CD8-positive, alpha-beta memory T cell (primary cell): ENCODE data around the gene CPLX3. TPM values are rescaled to one million over a fixed set of nuclear protein-coding genes. Genes with fewer than 3 reads are reported as not detected.

Experiments used
- CTCF ChIA-PET: fragments of 350-600 bp; sonication (Branson Sonifier 250); formaldehyde crosslinking; loops from one replicate; lab custom pipeline; 2021; ENCODE audit warnings: antibody characterized with exemption; lab: Charles Lee
- POLR2A ChIA-PET: fragments of 350-600 bp; sonication (Branson Sonifier 250); formaldehyde crosslinking; loops from one replicate; lab custom pipeline; 2021; ENCODE audit warnings: antibody characterized with exemption; lab: Charles Lee
- DNase-seq, 5 donors: peaks; one replicate each; pipeline versions ENCODE4 v3.0.0 to v3.0.0-alpha.2; 2020 to 2022; ENCODE audit warnings: mixed read lengths in 1 of 5
- H3K27ac ChIP-seq: one replicate; pipeline ENCODE4 v1.7.0; 2013; ENCODE audit warnings: low read depth, mild to moderate bottlenecking, low read length, moderate library complexity
- H3K27me3 ChIP-seq: 2 replicates; pipeline ENCODE4 v1.7.0; 2013; ENCODE audit warnings: low read length, mild to moderate bottlenecking; ENCODE audit not compliant: insufficient read depth, poor library complexity, severe bottlenecking
- H3K36me3 ChIP-seq: 2 replicates; pipeline ENCODE4 v1.7.0; 2013; ENCODE audit warnings: mild to moderate bottlenecking, low read length, moderate library complexity; ENCODE audit not compliant: insufficient read depth
- H3K4me1 ChIP-seq: 2 replicates; pipeline ENCODE4 v1.7.0; 2013; ENCODE audit warnings: mild to moderate bottlenecking, low read length, moderate library complexity; ENCODE audit not compliant: insufficient read depth
- H3K4me3 ChIP-seq: 2 replicates; pipeline ENCODE4 v1.7.0; 2013; ENCODE audit warnings: mild to moderate bottlenecking, low read length
- H3K9me3 ChIP-seq: 2 replicates; pipeline ENCODE4 v1.7.0; 2013; ENCODE audit warnings: mild to moderate bottlenecking, low read length
- H3K27ac Mint-ChIP-seq, 8 donors: one replicate each; pipeline ENCODE4 v1.8.0; 2020 to 2021; ENCODE audit warnings: mixed read lengths in 8 of 8, mild to moderate bottlenecking in 6 of 8, inconsistent platforms in 3 of 8, moderate library complexity in 3 of 8
- H3K27me3 Mint-ChIP-seq, 2 donors: one replicate each; pipeline ENCODE4 v1.8.0; 2020 to 2021; ENCODE audit warnings: mixed read lengths in 2 of 2, mild to moderate bottlenecking in 1 of 2, moderate library complexity in 1 of 2
- H3K36me3 Mint-ChIP-seq, 3 donors: one replicate each; pipeline ENCODE4 v1.8.0; 2020 to 2021; ENCODE audit warnings: mixed read lengths in 3 of 3, inconsistent platforms in 1 of 3, mild to moderate bottlenecking in 1 of 3
- H3K4me1 Mint-ChIP-seq, 3 donors: one replicate each; pipeline ENCODE4 v1.8.0; 2020 to 2021; ENCODE audit warnings: mixed read lengths in 3 of 3, inconsistent platforms in 1 of 3, mild to moderate bottlenecking in 1 of 3
- H3K4me3 Mint-ChIP-seq, 7 donors: one replicate each; pipeline ENCODE4 v1.8.0; 2020 to 2021; ENCODE audit warnings: mixed read lengths in 7 of 7, mild to moderate bottlenecking in 6 of 7, moderate library complexity in 4 of 7, inconsistent platforms in 2 of 7
- H3K9me3 Mint-ChIP-seq, 5 donors: one replicate each; pipeline ENCODE4 v1.8.0; 2020 to 2022; ENCODE audit warnings: mixed read lengths in 5 of 5, mild to moderate bottlenecking in 3 of 5, moderate library complexity in 2 of 5, inconsistent platforms in 1 of 5
- polyA plus RNA-seq: library from polyadenylated mRNA; unstranded; fragments of 300-500 nt; fragmentation: Illumina TruSeq; gene quantifications from one replicate; pipeline ENCODE4 v1.2.3, GENCODE V29; 2021
- total RNA-seq, 2 experiments: library from RNA; stranded (reverse); gene quantifications; one replicate each; pipeline ENCODE4 v1.2.3, GENCODE V29; 2021

Gene CPLX3
- total and polyA plus RNA-seq, 3 experiments from 2014 or later = not detected

- no peaks in the 10 kb centered on the region for H3K4me1 ChIP-seq
- H3K4me3 ChIP-seq = no peak overlapping the region
- DNase-seq = no peak
- H3K36me3 ChIP-seq = no peaks in the 10 kb centered on the region
- Mint-ChIP-seq H3K27me3 (peaks cover 18 to 33% of the 10 kb centered on the region in 2 donors), H3K27ac (no peak overlapping the region), H3K4me1 (peaks cover 0 to 7% (median 1%) of the 10 kb centered on the region in 3 donors), H3K9me3 (no peaks in the 10 kb centered on the region), H3K4me3 (no peak overlapping the region), H3K36me3 (peaks cover 0 to 1% (median 0%) of the 10 kb centered on the region in 3 donors)
- no peaks in the 10 kb centered on the region for H3K9me3 ChIP-seq
- peaks cover 15% of the 10 kb centered on the region for H3K27me3 ChIP-seq
- POLR2A ChIA-PET = no interaction called here
- CTCF ChIA-PET = interaction anchor here (0.8 to 2.6 kb wide), 7 partner anchors 10 to 75 kb away, joined by 3 to 12 read pairs (median 7); no protein-coding TSS in a partner anchor
- no peak overlapping the region for H3K27ac ChIP-seq
Measured at GRCh38 chr15:74825866-74826265, 561 bp upstream of the CPLX3 start.

GRCh38 chr15:74826921-74827320, 494 bp downstream of the CPLX3 start:
- Histone ChIP-seq H3K4me3 (no peak overlapping the region), H3K36me3 (no peaks in the 10 kb centered on the region), H3K9me3 (no peaks in the 10 kb centered on the region), H3K27me3 (peaks cover 15% of the 10 kb centered on the region), H3K27ac (no peak overlapping the region), H3K4me1 (no peaks in the 10 kb centered on the region)
- no peaks in the 10 kb centered on the region for H3K9me3 Mint-ChIP-seq
- H3K27ac Mint-ChIP-seq = no peak overlapping the region
- peaks cover 0 to 1% (median 0%) of the 10 kb centered on the region in 3 donors for H3K36me3 Mint-ChIP-seq
- peaks cover 0 to 7% (median 1%) of the 10 kb centered on the region in 3 donors for H3K4me1 Mint-ChIP-seq
- peaks cover 18 to 33% of the 10 kb centered on the region in 2 donors for H3K27me3 Mint-ChIP-seq
- no peak for DNase-seq
- ChIA-PET POLR2A (no interaction called here), CTCF (interaction anchor here (1.2 to 2.6 kb wide), 7 partner anchors 13 to 74 kb away, joined by 4 to 12 read pairs (median 7); no protein-coding TSS in a partner anchor)
- H3K4me3 Mint-ChIP-seq = no peak overlapping the region

- Mint-ChIP-seq H3K4me3 (no peak overlapping the region), H3K9me3 (no peaks in the 10 kb centered on the region), H3K27me3 (peaks cover 18 to 33% of the 10 kb centered on the region in 2 donors), H3K4me1 (peaks cover 0 to 7% (median 1%) of the 10 kb centered on the region in 3 donors), H3K36me3 (peaks cover 0 to 1% (median 0%) of the 10 kb centered on the region in 3 donors), H3K27ac (no peak overlapping the region)
- Histone ChIP-seq H3K36me3 (no peaks in the 10 kb centered on the region), H3K9me3 (no peaks in the 10 kb centered on the region), H3K27me3 (peaks cover 15% of the 10 kb centered on the region), H3K4me1 (no peaks in the 10 kb centered on the region), H3K4me3 (no peak overlapping the region), H3K27ac (no peak overlapping the region)
- POLR2A ChIA-PET = interaction anchor here (0.5 kb wide), 1 partner anchor 344 kb away, joined by 3 read pairs; no protein-coding TSS in a partner anchor
- CTCF ChIA-PET = interaction anchor here (1.3 to 2.6 kb wide), 6 partner anchors 13 to 74 kb away, joined by 5 to 12 read pairs (median 8); no protein-coding TSS in a partner anchor
- no peak for DNase-seq
Measured at GRCh38 chr15:74827614-74828013, 1.2 kb downstream of the CPLX3 start.

GRCh38 chr15:74828835-74829234, 2.4 kb downstream of the CPLX3 start:
- H3K4me3 ChIP-seq = no peak overlapping the region
- POLR2A ChIA-PET = no interaction called here
- no peaks in the 10 kb centered on the region for H3K4me1 ChIP-seq
- peaks cover 15% of the 10 kb centered on the region for H3K27me3 ChIP-seq
- Mint-ChIP-seq H3K27ac (no peak overlapping the region), H3K27me3 (peaks cover 15 to 33% of the 10 kb centered on the region in 2 donors), H3K4me3 (no peak overlapping the region), H3K4me1 (peaks cover 0 to 7% (median 1%) of the 10 kb centered on the region in 3 donors), H3K9me3 (no peaks in the 10 kb centered on the region), H3K36me3 (peaks cover 0 to 1% (median 0%) of the 10 kb centered on the region in 3 donors)
- H3K36me3 ChIP-seq = no peaks in the 10 kb centered on the region
- H3K27ac ChIP-seq = no peak overlapping the region
- no peak for DNase-seq
- CTCF ChIA-PET = interaction anchor here (1.0 to 1.8 kb wide), 4 partner anchors 10 to 194 kb away, joined by 3 to 6 read pairs (median 4); no protein-coding TSS in a partner anchor
- H3K9me3 ChIP-seq = no peaks in the 10 kb centered on the region

GRCh38 chr15:74829486-74829885, 3.1 kb downstream of the CPLX3 start:
- peaks cover 0 to 7% (median 1%) of the 10 kb centered on the region in 3 donors for H3K4me1 Mint-ChIP-seq
- H3K9me3 Mint-ChIP-seq = no peaks in the 10 kb centered on the region
- ChIA-PET POLR2A (no interaction called here), CTCF (interaction anchor here (1.0 to 1.8 kb wide), 4 partner anchors 9 to 194 kb away, joined by 3 to 6 read pairs (median 4); no protein-coding TSS in a partner anchor)
- Histone ChIP-seq H3K27me3 (peaks cover 15% of the 10 kb centered on the region), H3K27ac (no peak overlapping the region), H3K36me3 (no peaks in the 10 kb centered on the region), H3K4me1 (no peaks in the 10 kb centered on the region), H3K9me3 (no peaks in the 10 kb centered on the region), H3K4me3 (no peak overlapping the region)
- H3K27me3 Mint-ChIP-seq = peaks cover 13 to 30% of the 10 kb centered on the region in 2 donors
- H3K36me3 Mint-ChIP-seq = peaks cover 0 to 1% (median 0%) of the 10 kb centered on the region in 3 donors
- DNase-seq = no peak
- no peak overlapping the region for H3K4me3 Mint-ChIP-seq
- no peak overlapping the region for H3K27ac Mint-ChIP-seq

- peaks cover 15% of the 10 kb centered on the region for H3K27me3 ChIP-seq
- no peak overlapping the region for H3K27ac ChIP-seq
- POLR2A ChIA-PET = no interaction called here
- no peak overlapping the region for H3K4me3 ChIP-seq
- no peaks in the 10 kb centered on the region for H3K9me3 ChIP-seq
- no peaks in the 10 kb centered on the region for H3K4me1 ChIP-seq
- H3K4me3 Mint-ChIP-seq = no peak overlapping the region
- H3K4me1 Mint-ChIP-seq = peaks cover 0 to 8% (median under 1%) of the 10 kb centered on the region in 3 donors
- no peaks in the 10 kb centered on the region for H3K36me3 ChIP-seq
- H3K27me3 Mint-ChIP-seq = peaks cover 13 to 25% of the 10 kb centered on the region in 2 donors
- H3K27ac Mint-ChIP-seq = no peak overlapping the region
- no peak for DNase-seq
- peaks cover 0 to under 1% (median 0%) of the 10 kb centered on the region in 3 donors for H3K36me3 Mint-ChIP-seq
- no peaks in the 10 kb centered on the region for H3K9me3 Mint-ChIP-seq
- CTCF ChIA-PET = interaction anchor here (1.8 kb wide), 1 partner anchor 195 kb away, joined by 4 read pairs; no protein-coding TSS in a partner anchor
Measured at GRCh38 chr15:74829991-74830390, 3.6 kb downstream of the CPLX3 start.

GRCh38 chr15:74830868-74831267, 4.4 kb downstream of the CPLX3 start:
- Mint-ChIP-seq H3K27ac (no peak overlapping the region), H3K4me3 (no peak overlapping the region), H3K4me1 (peaks cover 0 to 10% (median 0%) of the 10 kb centered on the region in 3 donors), H3K36me3 (peaks cover 0 to 2% (median 1%) of the 10 kb centered on the region in 3 donors), H3K27me3 (peaks cover 11 to 23% of the 10 kb centered on the region in 2 donors), H3K9me3 (no peaks in the 10 kb centered on the region)
- CTCF ChIA-PET = no interaction called here
- POLR2A ChIA-PET = interaction anchor here (0.7 kb wide), 1 partner anchor 11 kb away, joined by 3 read pairs; no protein-coding TSS in a partner anchor
- H3K9me3 ChIP-seq = no peaks in the 10 kb centered on the region
- no peak overlapping the region for H3K4me3 ChIP-seq
- H3K27me3 ChIP-seq = peaks cover 15% of the 10 kb centered on the region
- no peaks in the 10 kb centered on the region for H3K36me3 ChIP-seq
- no peaks in the 10 kb centered on the region for H3K4me1 ChIP-seq
- DNase-seq = no peak
- H3K27ac ChIP-seq = no peak overlapping the region

GRCh38 chr15:74831813-74832495, 5.5 kb downstream of the CPLX3 start:
- Mint-ChIP-seq H3K36me3 (peaks cover 0 to 10% (median 2%) of the 10 kb centered on the region in 3 donors), H3K4me3 (no peak overlapping the region), H3K9me3 (no peaks in the 10 kb centered on the region), H3K27me3 (peaks cover 11 to 17% of the 10 kb centered on the region in 2 donors), H3K27ac (peak overlapping the region in 1 of 8 donors; percentile 92), H3K4me1 (peaks cover 0 to 6% (median 1%) of the 10 kb centered on the region in 3 donors)
- CTCF ChIA-PET = no interaction called here
- no peak for DNase-seq
- H3K36me3 ChIP-seq = no peaks in the 10 kb centered on the region
- H3K4me1 ChIP-seq = no peaks in the 10 kb centered on the region
- POLR2A ChIA-PET = no interaction called here
- no peak overlapping the region for H3K4me3 ChIP-seq
- H3K27me3 ChIP-seq = peaks cover 11% of the 10 kb centered on the region
- no peaks in the 10 kb centered on the region for H3K9me3 ChIP-seq
- H3K27ac ChIP-seq = no peak overlapping the region
